NCI-H345 treated with DMSO at 0.1 percent for 48 hours (cell line): Measurements from ENCODE around the gene R3HDML.
"Not testable (repeated sequence)": the region's sequence is repeated elsewhere in the genome, so short reads cannot be mapped to it uniquely, and the experiment has no call there.

Experiments used
- DNase-seq: peaks from one replicate; lab custom pipeline; 2025; ENCODE audit not compliant: unreplicated experiment; lab: John Stamatoyannopoulos, UW

Gene R3HDML

GRCh38 chr20:44336725-44337380 lies at the start of gene R3HDML:
Gene R3HDML, plus strand, starts transcription at chr20:44337043. Its CDS starts 115 bp downstream, at chr20:44337158.
- DNase-seq, result no peak

DNA sequence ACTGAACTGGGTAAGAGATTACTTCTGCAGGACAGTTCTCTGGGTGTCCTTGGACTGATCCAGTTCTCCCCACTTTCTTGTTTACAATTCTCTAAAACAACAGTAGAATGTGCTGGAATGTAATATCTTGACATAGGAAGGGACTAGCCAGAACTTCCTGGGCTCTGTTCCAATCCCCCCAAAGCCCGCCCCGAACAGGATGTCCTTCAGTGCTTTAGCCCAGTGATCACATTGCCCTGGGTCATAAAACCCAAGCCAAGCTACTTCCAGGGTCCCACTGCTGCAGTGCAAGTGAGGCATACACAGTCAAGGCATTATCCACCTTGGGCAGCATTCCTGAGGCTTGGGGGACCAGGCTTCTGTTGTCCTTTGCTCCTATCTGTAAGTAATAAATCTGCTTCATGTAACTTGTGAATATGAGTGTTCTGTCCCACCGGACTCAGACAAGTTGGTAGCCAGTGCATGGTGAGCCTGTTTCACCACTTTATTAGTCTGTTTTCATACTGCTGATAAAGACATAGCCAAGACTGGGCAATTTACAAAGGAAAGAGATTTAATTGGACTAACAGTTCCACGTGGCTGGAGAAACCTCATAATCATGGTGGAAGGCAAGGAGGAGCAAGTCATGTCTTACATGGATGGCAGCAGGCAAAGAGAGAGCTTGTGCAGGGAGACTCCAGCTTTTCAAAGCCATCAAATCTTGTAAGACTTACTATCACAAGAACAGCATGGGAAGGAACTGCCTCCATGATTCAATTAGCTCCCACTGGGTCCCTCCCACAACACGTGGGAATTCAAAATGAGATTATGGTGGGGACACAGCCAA lies 49.4 kb upstream of the R3HDML start:
- DNase-seq, result no peak

- no peak for DNase-seq
These were observed 48.6 kb upstream of the R3HDML start for GRCh38 chr20:44288252-44288651.

GRCh38 chr20:44291754-44292153 lies 45.1 kb upstream of the R3HDML start:
- no peak for DNase-seq

- peak; percentile 61 for DNase-seq
These were observed 40.8 kb upstream of the R3HDML start for GRCh38 chr20:44296011-44296410.

GRCh38 chr20:44297721-44298120 lies 39.1 kb upstream of the R3HDML start:
- no peak for DNase-seq

DNA sequence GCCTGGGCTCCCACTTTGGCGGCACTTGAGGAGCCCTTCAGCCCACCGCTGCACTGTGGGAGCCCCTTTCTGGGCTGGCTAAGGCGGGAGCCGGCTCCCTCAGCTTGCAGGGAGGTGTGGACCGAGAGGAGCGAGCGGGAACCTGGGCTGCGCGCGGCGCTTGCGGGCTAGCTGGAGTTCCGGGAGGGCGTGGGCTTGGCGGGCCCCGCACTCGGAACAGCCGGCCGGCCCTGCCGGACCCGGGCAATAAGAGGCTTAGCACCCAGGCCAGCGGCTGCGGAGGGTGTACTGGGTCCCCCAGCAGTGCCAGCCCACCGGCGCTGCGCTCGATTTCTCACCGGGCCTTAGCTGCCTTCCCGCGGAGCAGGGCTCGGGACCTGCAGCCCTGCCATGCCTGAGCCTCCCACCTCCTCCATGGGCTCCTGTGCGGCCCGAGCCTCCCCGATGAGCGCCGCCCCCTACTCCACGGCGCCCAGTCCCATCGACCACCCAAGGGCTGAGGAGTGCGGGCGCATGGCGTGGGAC lies 37.8 kb upstream of the R3HDML start:
- DNase-seq, result not testable (repeated sequence)

GRCh38 chr20:44301285-44301684 lies 35.6 kb upstream of the R3HDML start:
- DNase-seq, result no peak

DNA sequence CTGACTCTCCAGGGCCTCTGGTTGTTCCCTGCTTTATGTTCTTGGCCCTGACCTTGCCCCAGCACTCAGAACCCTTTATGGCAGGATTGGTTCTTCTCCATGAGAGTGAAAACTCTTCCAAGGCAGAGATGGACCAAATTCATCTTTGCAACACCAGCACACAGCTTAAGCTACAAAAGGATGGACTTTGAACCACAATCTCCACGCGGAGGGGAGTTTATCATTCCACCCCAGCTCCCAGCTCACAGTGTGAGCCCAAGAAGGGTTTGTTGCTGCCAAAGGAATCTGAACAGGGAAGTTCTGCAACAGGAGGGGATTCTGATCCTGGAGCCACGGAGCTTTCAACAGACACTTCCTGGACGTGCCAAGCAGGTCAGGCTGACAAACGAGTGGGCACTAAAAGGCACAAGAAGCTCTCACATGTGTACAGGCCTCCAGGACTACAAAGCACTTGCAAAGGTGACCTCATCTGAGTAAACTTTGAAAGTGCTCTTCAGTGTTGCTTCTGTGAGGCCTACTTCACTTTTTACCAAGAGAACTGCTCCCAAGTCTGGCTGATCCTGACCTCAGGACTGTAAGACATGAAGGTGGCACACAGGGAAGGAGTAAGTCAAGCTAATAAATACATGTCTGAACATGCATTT lies 34.7 kb upstream of the R3HDML start:
- DNase-seq, result peak; percentile 26

DNA sequence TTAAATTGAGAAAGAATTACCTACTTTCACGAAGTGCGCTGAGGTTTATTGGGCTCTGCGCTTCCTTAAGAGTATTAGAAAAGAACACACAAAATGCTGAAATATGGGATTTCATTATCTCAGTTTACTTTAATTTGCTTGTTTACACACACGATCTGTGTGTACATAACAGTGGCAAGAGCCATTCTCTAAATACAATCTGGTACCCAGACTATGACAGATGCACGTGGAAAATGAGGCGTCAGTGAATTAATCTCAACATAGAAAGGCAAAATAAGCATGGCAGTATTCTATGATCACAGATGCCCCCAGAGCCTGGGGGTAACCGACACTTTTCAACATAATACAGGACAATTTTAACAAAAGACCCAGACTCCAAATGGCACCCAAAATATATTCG lies 34.1 kb upstream of the R3HDML start:
- no peak for DNase-seq

GRCh38 chr20:44304383-44304782 lies 32.5 kb upstream of the R3HDML start:
- DNase-seq, result no peak

DNA sequence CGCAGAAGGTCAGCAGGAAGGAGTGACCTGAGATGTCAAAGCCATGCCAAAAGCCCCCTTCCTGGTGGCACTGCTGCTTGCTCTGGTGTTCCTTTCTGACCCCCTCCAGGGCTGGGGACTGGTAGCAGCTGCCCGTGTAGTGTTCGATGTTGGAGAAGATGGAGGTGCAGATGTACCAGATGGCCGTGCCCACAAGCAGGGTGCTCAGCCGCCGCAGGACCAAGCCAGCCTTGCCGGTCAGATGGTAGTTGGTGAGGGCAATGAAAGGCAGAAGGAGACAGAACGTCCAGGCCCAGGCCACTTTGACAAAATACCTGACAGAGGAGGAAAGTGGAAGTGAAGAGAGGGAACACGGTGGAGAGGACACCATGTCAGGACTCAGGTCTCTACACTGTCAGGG lies 29.9 kb upstream of the R3HDML start:
- DNase-seq, result no peak

- no peak for DNase-seq
These were observed 26.8 kb upstream of the R3HDML start for GRCh38 chr20:44309763-44310663.

GRCh38 chr20:44310664-44311639 lies 25.9 kb upstream of the R3HDML start, which contains the start of gene FITM2:
Gene FITM2, minus strand, starts transcription at chr20:44311202. Its CDS starts 54 bp downstream, at chr20:44311148.
- peak; percentile 97 for DNase-seq

DNA sequence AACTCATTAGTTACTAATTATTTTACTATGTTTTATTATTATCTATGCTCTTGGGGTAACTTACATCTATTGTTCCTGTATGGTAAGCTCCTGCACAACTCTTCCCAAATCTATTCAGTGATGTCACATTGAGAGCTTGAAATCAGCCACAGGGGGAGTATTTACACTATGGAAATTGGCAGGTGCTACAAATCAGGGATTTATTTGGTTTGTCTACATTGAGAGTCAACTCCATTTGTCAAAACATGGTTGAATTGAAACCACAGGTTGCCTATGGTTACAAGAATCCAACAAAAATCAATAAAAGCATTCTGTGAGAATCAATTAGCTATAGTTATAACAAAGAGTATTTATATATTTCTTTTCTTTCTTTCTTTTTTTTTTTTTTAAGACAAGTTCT lies 22.0 kb upstream of the R3HDML start:
- peak; percentile 15 for DNase-seq

DNA sequence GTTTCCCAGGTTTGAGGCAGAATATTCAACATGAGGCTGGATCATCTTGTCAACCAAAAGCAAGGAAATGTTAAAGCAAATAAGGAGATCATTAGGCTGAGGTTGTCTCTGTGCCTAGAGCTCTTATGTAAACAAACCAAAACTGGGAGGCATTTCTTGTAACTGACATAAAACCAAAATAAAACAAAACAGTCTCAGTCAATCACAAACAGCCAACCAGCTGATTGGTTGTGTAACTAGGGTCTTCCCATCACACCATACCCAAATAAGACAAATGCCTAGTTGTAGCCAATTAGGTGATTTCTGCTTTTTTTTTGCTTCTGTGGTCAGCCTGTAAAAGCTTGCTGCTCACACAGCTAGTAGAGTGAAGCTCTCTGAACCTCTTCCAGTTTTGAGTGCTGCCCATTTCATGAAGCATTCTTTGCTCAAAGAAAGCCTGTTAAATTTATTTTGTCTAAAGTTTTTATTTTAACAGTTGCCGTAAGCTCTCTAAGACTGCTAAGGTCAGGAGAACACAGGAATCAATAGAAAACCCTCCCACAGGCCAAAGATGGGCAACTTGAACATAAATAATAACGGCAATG lies 16.9 kb upstream of the R3HDML start:
- no peak for DNase-seq

- no peak for DNase-seq
These were observed 12.5 kb upstream of the R3HDML start for GRCh38 chr20:44324343-44324742.

- no peak for DNase-seq
These were observed 10.3 kb upstream of the R3HDML start for GRCh38 chr20:44326391-44327159.
